OCI-M2 (cell line): ENCODE measurements around the gene TNIP2.
"Not testable (repeated sequence)": the region's sequence is repeated elsewhere in the genome, so short reads cannot be mapped to it uniquely, and the experiment has no call there.

Experiments used
- DNase-seq: peaks from one replicate; lab custom pipeline; 2025; ENCODE audit not compliant: unreplicated experiment; lab: John Stamatoyannopoulos, UW

The TNIP2 gene

DNA sequence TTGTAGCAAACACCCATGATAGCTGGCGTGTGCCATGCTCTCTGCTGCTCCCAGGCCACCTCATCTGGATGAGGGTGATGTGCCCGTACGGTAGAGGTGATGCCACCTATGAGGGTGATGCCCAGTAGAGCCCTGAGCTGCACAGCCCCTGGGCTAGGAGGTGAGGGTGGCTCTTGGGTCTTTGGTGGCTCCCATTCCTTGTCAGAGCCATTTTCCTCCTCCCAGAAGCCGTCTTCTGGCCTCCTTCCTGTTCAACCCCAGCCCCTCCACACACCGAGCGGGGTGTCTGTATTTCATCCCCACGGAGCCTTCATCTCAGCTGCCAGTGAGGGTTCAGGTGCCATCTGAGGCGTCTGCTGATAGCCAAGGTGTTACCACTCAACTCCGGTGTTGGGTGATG lies 12.0 kb upstream of the TNIP2 start:
- DNase-seq = no peak

GRCh38 chr4:2767705-2768074 lies 11.6 kb upstream of the TNIP2 start:
- no peak for DNase-seq

DNA sequence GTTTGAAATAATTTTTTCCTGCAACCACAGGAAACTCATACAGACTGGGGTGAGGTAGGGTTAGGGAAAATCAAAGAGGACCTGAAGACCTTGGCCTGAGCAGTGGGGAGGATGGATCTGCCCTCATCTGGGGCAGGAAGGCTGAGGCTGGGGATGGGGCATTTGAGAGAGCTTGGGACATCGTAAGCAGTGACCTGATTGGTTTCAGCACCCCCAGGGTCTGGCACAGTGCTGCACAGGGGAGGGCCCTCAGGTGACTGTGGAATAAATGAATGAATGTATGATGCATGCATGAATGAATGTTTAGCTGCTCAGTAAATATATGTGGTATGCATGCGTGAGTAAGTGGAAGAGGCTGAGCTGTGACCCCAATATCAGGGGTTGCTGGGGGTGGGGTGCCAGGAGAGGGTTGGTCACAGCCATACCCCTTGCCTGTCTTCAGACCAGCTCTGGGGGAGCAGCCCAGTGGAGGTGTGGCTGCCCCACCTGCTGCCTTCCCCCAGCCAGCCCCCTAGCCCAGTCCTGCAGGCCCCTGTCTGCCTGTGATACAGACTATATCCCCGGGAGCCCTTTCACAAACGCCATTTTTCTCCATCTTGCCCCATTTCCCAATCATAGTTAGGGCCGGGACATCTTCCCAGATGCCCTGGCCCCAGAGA lies 11.0 kb upstream of the TNIP2 start:
- DNase-seq = no peak

GRCh38 chr4:2765832-2766526 lies 9.8 kb upstream of the TNIP2 start:
- DNase-seq = no peak

DNA sequence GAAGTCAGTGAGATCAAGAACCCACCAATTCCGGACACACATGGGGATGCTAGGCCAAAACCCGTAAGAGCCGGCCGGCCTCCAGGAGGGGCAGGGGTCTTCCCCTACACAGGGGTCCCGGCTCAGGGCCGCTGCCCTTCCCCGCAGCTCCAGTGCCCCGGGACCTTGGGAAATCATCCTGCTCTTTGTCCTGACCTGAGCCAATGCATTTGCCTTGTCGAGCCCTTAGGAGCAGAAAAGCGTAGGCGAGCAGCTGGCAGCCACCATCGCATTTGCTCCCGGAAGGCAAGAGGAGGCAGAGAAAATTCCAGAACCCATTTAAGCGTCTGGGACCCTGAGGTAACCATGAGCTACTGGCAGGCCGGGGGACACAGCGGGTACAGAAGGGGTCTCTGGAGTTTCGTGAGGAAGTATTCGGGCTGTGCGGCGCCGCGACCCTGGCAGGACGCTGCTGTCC lies 7.4 kb upstream of the TNIP2 start:
- DNase-seq = no peak

DNA sequence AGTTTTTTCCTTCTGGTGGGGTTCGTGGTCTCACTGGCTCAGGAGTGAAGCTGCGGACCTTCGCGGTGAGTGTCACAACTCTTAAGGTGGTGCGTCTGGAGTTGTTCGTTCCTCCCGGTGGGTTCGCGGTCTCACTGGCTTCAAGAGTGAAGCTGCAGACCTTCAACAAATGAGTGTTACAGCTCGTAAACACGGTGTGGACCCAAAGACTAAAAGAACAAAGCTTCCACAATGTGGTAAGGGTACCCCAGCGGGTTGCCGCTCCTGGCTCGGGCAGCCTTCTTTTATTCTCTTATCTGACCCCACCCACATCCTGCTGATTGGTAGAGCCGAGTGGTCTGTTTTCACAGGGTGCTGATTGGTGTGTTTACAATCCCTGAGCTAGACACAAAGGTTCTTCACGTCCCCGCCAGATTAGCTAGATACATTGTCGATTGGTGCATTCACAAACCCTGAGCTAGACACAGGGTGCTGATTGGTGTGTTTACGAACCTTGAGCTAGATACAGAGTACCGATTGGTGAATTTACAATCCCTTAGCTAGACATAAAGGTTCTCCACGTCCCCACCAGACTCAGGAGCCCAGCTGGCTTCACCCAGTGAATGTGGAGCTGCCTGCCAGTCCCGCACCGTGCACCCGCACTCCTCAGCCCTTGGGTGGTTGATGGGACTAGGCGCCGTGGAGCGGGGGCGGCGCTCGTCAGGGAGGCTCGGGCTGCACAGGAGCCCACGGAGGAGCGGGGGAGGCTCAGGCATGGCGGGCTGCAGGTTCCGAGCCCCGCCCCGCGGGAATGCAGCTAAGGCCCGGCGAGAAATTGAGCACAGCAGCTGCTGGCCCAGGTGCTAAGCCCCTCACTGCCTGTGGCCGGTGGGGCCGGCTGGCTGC lies 6.6 kb upstream of the TNIP2 start:
- not testable (repeated sequence) for DNase-seq

GRCh38 chr4:2762048-2762447 lies 5.9 kb upstream of the TNIP2 start:
- no peak for DNase-seq

DNA sequence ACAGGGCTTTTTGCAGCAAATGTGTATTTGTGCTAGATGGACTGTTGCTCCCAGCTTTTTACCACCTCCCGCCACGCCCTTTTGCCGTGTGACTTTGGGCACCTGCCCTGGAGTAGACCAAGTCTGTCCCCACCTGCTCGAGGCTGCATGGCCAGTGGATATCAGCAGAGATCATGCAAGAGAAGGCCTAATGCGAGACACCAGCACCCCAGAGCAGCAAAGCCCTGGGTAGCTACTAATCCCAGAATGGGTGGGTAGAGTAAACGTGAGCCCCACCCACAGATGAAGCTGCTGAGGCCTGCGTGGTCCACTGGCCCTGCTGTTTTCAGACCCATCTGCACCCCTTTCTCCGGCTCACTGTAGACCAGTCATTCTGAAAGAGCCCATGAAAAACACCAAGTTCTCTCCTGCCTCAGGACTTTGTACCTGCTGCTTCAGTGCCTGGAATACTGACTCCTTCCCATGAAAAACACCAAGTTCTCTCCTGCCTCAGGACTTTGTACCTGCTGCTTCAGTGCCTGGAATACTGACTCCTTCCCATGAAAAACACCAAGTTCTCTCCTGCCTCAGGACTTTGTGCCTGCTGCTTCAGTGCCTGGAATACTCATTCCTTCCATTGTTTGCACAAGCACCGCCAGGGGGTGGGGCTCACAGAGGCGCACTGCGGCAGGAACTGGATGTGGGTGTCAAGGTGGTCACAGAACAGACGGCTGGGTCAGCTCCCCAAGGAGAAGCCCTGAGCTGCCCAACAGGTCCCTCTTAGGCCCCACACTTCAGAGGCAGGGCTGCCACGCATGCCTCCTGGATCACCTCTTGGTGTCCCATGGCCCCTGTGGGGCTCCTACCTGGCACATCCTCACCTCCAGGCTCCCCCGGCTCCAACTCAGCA lies 5.1 kb upstream of the TNIP2 start:
- no peak for DNase-seq

GRCh38 chr4:2757426-2757825 lies 1.3 kb upstream of the TNIP2 start:
- DNase-seq = no peak

- DNase-seq = no peak
Measured at GRCh38 chr4:2756691-2757350, 685 bp upstream of the TNIP2 start.

GRCh38 chr4:2754848-2755819 lies 1.0 kb downstream of the TNIP2 start:
- no peak for DNase-seq

DNA sequence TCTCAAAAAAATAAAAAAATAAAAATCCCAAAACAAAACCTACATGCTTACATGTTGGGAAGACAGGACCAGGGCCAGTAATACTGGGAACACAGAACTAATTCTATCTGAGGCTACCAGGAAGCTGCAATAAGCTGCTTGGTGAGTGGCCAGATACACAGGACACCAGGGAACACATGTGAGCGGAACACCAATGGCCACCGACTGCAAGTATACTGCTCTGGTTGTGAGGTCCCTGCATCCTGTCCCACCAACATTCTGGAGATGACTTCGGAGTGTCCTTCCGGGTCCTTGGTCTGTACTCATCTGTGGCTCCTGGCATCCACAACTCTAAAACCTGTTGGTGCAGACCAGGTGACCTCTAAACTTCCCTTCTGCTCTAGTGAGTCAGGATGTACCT lies 2.7 kb downstream of the TNIP2 start:
- no peak for DNase-seq

- DNase-seq = no peak
Measured at GRCh38 chr4:2750719-2751605, 5.2 kb downstream of the TNIP2 start.

GRCh38 chr4:2746891-2747695 lies 9.0 kb downstream of the TNIP2 start:
- DNase-seq = no peak

DNA sequence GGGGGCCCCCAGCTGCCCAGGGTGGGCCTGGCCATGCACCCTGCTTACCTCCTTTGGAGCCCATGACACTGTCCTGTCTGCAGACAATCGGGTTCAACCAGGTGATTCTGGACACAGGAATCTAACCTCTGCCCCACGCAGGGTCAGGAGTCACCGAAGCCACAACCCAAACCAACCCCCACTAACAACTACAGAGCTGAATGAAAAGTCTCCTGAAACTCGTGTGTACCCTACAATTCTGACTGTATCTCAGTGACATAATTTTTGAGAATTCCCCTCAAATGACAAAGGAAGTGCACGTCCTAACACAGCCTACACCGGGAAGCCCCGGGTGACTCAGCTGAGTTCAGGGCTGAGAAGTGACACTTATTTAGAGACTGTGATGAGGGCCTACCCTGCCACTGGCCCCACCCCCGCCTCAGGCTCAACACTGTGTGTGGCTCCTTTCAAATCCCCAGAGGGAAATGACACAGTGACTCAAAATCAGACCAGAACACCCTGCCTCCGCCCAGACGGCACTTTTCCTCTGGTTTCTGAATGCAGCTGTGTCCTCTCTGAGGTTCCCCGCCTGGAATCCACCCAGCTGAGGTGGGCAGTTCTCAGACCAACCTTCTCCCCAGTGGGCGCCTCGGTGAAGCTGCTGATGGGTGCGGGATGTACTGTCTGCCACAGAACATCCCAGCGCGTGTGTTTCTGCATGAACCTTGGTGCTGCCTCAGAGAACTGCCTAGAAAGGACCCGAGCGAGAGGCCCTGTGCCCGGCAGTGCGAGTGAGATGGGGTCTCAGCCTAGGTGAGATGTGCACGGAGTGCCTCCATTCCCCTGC lies 9.9 kb downstream of the TNIP2 start:
- DNase-seq = no peak

- no peak for DNase-seq
Measured at GRCh38 chr4:2745516-2745915, 10.6 kb downstream of the TNIP2 start.
